Activated effector memory CD4-positive, alpha-beta T cell treated with anti-CD3 and anti-CD28 coated beads, Interleukin-2, amount 50 U/mL, for 16 hours (primary cell): ENCODE data around the gene GORASP2.
A peak's percentile ranks its signal among the peaks of the same experiment; 100 is the strongest.

Experiments used
- DNase-seq: peaks from one replicate; pipeline ENCODE4 v3.0.0-alpha.2; 2020

The GORASP2 gene

DNA sequence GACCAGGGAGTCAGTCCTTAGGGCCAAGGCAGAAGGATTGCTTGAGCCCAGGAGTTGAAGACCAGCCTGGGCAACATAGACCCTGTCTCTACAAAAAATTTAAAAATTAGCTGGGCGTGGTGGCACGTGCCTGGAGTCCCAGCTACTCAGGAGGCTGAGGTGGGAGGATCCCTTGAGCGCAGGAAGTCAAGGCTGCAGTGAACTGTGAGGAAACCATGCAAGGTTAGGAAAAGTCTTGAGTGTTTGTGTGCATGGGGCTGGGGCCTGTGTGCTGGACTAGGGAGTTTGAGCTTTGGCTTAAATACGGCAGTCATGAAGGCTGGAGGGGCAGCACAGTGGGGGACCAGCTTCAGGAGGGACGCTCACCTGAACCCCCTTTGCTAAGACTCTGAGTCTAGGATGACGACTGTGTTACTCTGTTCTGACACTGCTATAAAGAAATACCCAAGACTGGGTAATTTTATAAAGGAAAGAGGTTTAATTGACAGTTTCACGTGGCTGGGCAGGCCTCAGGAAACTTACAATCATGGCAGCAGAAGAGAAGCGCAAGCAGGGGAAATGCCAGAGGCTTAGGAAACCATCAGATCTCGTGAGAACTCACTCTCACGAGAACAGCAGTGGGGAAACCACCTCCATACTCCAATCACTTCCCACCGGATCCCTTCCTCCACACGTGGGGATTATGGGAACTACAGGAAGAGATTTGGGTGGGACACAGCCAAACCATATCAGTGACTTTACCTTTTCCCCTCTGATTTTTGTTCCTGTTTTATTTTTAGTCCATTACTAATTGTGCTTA, 39.4 kb downstream of the GORASP2 start:
- no peak for DNase-seq

DNA sequence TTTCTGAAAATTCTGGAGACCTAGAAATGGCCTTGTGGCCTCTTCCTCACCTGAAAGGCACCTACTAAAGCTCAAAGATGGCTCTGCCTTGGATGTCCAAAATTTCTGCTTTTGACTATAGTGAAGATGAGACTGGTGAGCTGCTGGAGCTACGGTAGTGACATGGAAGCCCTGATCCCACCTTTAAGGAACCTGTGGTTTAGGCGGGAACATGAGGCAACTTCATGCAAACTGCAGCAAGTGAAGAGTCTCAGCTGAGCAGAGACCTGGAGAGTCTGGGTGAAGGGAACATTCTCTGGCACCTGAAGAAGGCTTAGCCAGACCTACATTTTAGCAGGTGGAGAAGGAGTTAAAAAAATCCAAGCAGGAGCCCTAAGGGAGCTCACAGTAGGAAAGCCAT, 40.0 kb downstream of the GORASP2 start:
- no peak for DNase-seq

DNA sequence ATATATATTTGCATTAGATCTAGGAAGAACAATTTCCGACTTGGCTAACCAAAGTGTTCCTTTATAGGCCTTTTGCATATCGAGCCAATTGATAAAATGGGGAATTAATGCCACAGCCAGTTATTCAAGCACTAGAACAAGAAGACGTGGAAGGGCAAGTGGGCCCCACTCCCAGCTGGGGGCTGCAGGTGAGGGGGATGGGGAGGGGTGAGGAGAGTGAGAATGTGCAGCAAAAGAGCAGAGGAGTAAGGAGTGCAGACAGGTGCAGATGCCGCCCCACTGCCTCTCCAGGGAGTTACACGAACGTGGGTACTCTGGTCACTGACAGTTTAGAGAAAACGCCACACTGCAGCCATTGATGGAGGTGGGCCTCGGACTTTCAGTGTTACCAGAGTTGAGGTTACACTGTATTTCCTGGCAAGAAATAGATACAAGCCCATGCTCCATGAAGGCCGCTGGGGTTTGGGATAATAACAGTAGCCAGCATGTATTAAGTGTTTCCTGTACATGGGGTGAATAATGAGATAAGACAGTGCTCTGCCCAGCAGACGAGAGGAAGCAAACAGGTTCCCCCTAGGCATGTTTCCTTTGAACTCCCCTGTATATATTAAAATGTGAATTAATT, 40.9 kb downstream of the GORASP2 start:
- no peak for DNase-seq

DNA sequence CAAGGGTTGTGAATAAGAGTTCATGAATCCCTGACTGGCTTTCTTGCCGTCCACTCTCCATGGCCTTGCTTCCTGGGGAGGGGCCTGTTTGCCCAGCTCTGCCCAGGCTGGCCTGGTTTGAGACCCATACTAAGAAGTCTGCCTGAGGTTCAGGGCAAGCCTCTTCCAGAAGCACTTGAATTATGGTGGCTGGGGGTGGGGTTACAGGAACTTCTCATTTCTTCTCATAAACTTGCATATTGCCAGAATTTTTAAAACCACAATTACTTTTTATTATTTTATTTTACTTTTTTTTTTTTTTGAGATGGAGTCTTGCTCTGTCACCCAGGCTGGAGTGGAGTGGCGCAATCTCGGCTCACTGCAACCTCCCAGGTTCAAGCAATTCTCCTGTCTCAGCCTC, 42.0 kb downstream of the GORASP2 start:
- no peak for DNase-seq

DNA sequence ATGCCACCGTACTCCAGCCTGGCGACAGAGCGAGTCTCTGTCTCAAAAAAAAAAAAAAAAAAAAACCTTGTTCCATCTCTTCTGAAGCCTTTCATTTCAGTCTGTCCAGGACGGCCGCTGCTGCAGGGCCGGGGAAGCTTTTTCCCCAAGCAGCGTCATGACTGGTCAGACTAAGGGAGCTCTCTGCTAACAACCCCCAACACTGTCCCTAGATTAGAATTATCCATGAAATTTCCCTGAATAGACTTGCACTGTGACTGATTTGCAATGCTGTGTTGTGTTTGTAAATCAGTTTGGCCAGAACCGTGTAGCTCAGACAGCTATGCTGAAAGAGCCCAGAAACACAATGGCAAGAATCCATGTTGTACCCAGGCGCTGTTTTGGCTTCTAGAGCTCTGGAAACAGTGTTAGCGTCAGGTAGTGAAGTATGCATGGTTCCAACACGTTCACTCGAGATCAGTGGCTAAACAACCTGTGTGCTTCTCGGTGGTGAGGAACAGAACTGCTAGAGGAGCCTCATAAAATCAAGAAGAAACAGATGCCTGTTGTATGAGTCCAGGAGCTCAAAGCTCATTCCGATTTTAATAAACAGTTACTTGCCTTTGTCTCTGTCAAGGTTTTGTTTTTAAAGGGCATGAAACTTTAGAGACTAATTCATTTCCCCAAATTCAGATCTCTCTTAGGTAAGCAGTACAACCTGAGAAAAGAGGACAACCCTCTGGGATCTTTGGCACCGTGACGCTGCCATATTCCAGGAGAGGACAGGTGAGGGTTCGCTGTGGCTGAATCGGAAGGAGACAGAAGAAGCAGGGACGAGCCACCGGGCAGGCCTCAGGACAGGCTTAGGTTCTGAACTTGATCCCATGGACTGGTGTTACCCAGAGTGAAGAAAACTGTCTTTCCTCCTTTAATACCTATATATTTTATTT, 43.5 kb downstream of the GORASP2 start:
- DNase-seq = no peak

DNA sequence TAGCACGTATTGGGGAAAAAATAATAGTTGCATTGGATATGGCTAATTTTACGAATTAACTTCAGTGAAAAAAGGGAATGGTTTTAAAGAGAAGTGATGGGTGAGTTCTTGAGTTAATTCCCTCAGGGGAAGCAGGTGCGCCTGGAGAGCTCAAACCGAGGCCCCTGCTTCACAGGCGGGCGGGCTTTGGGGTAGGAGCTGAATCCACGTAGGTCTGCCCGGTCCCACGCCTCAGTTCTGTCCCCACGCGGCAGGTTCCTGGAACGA, 44.1 kb downstream of the GORASP2 start:
- no peak for DNase-seq

DNA sequence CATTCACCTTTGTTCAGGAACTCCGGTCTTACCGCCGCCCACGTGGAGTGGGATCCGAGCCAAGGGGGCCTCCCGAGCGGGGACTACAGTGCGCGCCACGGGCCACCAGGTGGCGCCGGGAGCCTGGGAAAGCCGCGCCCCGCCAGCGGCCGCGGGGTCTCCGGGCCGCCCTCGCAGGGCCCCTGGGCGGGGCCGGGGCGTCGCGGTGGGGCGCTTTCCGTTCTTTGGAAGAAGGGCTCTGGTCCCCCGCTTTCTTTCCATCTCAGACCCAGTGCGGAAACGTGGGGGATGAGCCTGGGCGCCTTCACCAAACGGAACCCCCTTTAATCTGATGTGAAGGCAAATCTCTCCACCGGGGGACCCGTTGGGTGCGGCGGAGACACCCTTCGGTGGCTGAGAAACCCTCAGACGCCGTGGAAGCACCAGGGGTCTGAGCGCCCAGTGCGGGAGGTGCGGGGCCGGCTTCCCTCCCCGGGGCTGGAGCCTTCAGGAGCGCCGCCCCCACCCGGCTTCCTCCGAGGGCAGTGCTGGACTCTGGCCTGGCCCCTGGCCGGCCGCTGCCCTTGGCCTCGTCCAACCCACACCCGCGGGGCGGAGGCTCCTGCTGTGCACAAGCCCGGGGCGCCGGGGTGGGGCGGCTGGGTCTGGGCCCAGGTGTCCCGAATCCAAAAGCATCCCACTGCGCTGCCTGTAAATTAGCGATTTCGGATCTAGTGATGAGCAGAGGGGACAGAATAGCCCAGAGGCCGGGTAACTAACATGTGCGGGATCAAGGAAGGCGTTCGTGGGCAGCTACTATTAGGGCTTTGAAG, 44.6 kb downstream of the GORASP2 start:
- DNase-seq = peak; percentile 96

DNA sequence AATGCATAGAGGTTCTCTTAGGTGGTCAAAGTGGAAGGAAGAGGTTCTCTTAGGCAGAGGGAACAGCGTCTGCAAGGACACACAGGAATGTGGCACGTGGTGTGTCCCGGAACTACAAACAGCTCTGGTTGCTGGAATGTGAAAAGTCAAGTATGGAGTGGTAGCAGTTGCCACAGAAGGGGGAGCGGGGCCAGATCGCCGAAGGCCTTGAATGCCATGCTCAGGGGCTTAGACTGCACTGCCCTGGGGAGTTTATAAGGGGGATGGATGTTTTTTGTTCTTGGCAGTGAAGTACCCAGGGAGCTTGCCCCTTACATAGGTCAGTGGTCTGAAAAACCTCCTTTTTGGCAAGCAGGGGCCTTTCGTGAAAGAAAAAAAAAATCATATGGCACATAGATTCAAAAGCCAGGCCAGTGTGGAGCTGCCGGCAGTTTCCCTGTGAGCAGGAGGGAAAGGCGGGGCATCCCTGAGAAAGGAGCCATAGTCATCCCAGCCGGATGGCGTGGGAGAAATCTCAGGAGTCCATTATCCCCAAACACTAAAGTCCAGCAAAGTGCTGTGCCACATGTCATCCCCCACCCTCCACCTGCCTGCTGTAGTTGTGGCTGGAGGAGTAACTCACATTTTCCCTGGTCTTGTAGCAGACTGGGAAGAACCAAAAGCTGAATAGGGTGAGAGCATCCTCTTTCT, 45.4 kb downstream of the GORASP2 start:
- DNase-seq = no peak

DNA sequence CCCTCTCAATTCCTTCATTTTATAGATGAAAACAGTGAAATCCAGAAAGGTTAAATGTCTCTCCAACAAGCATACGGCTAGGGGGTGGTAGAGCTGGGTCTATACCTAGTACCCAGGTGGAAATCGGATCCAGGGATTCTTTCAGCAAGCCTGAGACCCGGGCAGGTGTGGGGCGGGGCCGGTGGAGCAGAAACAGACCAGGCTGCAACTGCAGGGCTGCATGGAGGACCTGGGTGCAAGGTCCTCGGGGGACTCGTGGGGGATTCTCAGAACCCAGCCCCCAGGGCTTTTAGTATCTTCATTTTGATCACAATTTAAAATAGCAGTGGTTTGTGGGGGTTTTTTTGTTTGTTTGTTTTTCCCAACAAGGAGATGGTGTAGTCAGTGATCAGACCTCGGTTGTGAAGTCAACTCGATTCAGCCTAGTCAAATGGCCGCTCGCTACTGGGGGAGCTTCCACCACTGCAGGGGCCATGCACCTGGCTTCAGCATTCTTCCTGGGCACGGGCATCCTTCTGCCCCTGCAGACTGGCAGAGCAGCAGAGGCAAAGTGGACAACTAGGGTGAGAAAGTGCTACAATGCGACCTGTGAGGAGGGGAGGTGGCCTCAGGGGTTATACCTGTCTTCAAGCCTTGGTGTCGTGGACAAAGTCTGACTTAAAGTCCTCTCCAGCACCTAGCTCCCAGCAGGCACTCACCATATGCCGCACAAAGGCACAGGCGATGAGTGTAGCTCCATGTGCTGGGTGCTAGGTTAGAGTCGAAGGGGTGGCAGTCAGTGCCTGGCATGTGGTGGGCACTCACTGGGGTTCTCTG, 46.3 kb downstream of the GORASP2 start:
- DNase-seq = no peak

DNA sequence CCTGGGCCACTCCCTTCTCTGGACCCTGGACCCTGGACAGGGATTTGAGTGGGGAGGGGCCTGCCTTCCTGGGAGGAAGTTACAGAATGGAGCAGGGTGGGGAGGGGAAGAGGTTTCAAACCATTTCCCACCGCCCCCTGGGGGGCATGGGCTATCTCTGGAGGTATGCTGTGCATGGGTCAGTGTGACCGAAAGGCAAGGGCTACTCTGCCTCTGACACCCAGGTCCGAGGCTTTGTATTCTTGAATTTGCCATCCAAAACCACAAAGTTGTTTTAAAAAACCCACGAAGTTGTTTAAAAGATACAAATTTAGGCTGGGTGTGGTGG, 46.9 kb downstream of the GORASP2 start:
- no peak for DNase-seq

DNA sequence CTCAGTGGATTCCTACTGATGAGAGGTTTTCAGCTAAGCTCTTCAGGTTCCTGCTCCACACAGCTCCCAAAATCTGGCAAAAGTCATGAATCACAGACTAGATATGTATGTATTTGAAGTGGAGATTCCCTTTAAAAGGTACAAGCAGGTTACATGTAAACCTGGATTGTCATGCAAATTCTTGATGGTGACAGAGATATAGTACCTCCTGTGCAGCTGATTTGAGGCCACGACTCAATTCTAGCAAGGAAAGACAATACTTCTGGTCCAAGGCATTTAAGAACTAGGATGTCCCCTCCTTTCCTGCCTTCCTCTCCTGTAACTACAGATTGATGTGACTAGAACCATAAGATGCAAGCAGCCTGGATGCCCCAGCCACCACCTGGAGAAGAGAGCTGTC, 55.0 kb downstream of the GORASP2 start:
- DNase-seq = no peak

DNA sequence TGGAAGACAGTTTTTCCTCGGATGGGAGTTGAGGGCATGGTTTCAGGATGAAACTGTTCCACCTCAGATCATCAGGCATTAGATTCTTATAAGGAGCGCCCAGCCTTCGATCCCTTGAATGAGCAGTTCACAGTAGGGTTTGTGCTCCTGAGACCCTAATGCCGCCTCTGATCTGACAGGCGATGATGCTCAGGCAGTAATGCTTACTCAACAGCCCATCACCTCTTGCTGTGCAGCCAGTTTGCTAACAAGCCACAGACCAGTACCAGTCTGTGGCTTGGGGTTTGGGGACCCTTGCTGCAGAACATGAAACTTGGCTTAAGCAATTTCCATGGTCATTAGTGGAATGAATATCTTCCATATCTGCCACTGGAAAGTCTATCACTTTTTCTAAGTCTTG, 56.4 kb downstream of the GORASP2 start:
- no peak for DNase-seq

DNA sequence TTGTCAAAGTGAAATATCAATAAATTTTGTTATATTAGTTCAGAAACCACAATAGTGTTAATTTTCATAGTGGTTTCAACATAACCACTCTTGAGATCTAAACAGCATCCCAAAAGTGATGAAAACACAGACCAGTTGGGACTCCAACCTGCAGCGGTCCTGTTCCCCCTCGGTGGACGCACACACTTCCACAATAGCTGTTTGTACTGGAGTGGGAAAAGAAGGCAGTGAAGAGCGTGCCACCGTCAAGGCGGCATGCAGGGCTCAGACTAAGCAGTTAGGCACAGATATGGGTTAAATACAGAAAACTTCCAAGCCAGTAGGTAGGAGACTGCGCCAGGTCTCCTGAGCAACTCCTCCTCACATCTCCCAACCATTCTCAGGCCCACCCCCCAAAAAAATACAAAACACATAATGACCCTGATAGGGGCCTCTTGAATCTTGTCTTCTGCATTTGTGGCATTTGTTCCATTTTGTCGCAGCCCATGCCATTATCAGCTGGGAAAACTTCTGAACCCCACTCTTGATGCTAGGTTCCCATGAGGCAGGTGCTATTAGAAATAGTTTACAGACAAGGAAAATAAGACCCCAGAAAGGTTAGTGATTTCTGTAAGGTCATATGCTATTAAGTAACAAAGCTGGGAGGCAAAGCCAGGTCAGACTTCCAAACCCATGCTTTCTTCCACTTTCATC, 57.7 kb downstream of the GORASP2 start:
- DNase-seq = no peak

DNA sequence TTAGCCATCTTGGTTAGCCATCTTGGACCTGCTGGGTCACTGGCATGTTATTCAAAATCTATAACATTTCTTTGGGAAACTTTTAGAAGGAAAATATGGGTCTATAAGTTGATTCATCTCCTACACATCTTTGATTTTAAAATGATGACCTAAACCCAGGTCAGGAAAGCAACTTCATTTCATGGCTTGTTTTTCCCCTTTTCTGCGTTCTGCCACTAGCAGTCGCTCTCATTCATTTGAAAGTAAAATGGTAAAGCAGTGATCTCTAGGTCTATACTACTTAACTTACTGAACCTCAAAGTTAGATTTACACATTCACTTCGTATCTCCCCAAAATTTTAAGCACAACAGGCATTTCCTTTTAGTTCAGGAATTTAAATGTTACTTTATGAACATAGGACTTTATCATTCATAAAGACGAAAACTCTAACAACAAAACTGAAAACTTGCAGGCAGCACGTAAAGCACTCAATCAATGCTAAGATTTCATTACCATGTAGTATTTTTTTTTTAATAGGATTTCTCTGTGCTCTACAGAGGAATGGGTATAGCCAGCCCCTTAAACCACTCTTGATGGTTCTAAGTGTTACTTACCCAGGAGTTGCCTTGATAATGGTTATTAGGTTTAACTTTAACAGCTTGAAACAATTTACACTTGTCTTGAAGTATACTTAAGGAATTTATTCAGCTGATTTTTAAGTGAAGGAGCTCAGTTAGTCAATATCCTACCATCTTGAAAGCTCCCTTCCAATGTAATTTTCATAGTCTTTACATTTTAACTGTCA, 62.5 kb downstream of the GORASP2 start:
- no peak for DNase-seq

DNA sequence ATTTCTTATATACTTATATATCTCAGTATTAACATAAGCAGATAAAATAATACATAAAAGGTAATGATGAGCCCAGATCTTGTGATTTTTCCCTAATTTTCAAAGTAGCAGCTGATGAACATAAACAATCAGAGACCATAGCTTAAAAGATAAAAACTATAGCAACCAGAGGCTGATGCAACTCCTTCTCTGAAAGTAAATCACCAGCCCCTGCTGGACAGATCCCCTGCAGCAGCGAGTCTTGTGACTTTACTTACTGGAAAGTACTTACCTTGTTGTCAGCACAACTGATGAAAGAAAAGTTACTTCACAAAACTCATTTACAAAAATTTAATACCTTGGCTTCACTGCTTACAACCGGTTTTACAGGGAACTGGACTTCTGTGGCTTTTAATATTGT, 67.3 kb downstream of the GORASP2 start:
- DNase-seq = no peak

DNA sequence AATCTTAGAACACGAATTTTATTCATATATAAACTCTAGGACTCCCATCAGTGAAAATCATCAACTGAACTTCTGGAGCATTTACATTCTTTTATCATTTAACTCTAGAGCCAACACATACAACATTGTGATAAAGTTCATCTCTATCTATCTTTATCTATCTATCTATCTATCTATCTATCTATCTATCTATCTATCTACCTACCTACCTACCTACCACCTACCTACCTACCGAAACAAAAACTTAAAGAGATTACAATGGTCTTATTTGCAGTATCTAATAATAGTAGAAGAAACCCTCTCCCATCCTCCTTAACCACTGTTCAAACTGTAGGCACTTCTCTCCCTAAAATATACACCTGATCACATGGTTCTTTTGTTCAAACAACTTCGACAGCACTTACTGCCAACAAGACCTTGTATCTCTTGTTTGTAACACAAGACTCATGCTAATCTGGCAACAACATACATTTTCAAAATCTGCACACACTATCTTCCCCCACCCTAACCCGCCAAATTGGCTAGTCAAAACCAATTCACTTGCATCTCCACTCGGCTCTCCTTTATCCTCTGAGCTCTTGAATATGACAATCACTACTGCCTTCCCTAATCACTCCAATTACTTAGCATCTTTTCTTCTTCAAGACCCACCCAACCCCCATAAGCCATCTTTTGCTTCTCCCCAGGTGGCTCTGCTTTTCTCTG, 69.0 kb downstream of the GORASP2 start:
- no peak for DNase-seq

DNA sequence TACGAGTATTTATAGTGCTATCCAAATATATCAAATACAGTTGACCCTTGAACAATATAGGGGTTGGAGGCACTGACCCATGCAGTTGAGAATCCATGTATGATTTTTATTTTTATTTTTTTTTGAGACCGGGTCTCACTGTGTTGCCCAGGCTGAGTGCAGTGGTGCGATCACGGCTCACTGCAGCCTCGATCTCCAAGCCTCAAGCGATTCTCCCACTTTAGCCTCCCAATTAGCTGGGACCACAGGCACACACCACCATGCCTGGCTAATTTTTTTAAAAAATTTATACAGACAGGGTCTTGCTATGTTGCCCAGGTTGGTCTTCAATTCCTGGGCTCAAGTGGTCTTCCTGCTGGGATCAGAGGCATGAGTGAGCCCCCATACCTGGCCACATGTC, 70.6 kb downstream of the GORASP2 start:
- no peak for DNase-seq

DNA sequence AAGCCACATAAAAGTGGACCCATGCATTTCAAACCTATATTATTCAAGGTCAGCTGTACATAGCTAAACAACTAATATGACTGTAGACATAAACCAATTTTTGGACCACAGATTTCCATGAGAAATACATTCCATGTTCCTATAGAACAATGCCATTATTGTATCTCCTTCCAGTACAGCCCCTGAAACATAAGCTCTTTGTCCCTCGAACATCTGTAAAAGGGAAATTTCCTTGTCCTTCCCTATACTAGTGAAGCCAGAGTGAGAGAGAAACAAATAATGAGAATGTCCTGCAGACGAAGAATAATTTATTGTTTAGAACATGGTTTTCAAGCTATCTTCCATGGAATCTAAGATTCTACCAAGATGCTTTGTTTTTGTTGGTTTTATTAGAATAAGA, 75.3 kb downstream of the GORASP2 start:
- DNase-seq = no peak

DNA sequence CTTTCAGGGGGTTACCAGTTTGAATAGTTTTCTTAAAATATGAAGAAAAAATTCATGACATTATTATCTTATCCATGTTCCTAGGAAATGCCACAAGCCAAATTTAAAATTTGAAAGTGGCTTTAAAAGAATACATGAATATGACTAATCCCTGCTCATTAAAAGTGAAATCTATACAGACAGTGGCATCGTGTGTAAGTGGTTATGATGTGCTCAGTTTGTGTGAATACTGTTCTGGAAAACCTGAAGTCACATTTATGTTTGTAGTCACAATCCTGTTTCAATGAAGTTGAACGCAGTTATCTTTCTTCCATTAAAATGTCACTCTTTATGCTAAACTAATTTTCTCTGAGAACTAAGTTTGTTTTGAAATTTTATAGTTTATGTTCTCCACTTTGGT, 75.8 kb downstream of the GORASP2 start:
- DNase-seq = no peak
